Gastrocnemius medialis (tissue), 4 donors: Measurements from ENCODE around the gene TUBAL3.

Source experiments
- CTCF ChIP-seq, 5 experiments: fragments of 450-650 bp in 3 of 5; fragments of 200-600 bp in 2 of 5; sonication (generic) in 2 of 5; IDR thresholded peaks in 4 of 5; conservative IDR thresholded peaks in 1 of 5; 1 replicate in 4 of 5; 2 replicates in 1 of 5; pipeline ENCODE4 v1.5.1; 2016 to 2019; ENCODE audit warnings: antibody characterized with exemption in 5 of 5, mild to moderate bottlenecking in 3 of 5, moderate library complexity in 3 of 5
- POLR2A ChIP-seq, 2 donors: fragments of 450-650 bp; IDR thresholded peaks; one replicate each; pipeline ENCODE4 v1.6.1; 2017; ENCODE audit warnings: antibody characterized with exemption in 2 of 2, mild to moderate bottlenecking in 2 of 2, moderate library complexity in 2 of 2

- TF ChIP-seq POLR2A (IDR thresholded peaks at IDR 0.05) (no peak), CTCF (IDR thresholded peaks at IDR 0.05 in 4 of 5, conservative IDR thresholded peaks at IDR 0.05 in 1 of 5) (no peak)
Measured at GRCh38 chr10:5418584-5418983, 14.0 kb upstream of the TUBAL3 start.
